Embryonic facial prominence (tissue), 1 donor: ENCODE results near the gene GIPR.

Experiments
- DNase-seq: peaks from one replicate; pipeline ENCODE4 v3.0.0-alpha.2; 2016; ENCODE audit errors: extremely low spot score

Gene GIPR

DNA sequence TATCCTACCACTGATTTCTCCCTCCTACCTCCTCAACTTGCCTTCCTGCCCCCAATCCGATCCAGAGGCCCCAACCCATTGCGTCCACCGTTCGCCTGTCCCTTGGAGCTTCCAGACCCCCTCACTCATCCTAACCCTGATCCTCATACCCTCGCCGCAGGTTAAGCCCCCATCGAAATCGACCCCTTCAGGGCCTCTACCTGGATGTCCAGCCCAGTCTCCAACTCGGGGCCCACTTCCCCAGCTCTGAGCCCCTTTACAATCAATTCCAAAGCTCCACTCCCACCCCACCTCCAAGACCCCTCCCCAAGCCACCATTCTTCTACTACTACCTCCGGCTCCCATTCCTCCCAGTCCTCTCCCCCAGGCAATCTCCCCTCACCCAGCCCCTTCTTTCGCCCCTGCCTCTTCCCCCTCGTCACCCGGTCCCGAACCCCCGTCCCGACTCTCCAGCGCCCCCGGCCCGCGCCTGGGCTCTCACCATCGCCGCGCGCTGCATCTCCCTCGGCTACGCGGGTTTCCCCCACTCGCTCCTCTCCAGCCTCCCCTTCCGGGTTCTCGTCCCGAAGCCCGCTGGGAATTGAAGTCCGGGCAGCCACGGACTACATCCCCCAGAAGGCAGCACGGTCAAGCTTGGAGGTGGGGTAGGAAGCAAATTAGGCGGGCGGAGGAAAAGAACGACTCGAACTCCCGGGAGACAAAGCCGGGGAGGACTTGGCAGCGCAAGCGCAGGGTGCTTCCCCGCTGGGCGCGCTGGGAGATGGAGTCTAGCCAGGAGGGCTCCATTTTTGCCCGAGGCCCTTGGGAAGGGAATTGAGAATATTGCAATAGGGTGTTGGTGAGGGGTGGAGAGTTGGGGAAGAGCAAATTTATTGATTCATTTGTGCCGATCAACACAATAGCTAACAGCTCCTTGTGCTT, 62.6 kb downstream of the GIPR start, which contains the start of gene FBXO46:
FBXO46 (minus strand) TSS at position 529 of the 921 bp plus-strand sequence. CDS start 17,401 bp downstream, outside the sequence.
- peak; percentile 98 for DNase-seq
